HG02870 (cell line): ENCODE data around the gene DOK5.

Source experiments
- ATAC-seq: cut with Tn5 transposase; IDR thresholded peaks from one replicate; pipeline ENCODE4 v1.9.1; 2021; ENCODE audit warnings: mild to moderate bottlenecking, moderate library complexity; ENCODE audit not compliant: unreplicated experiment

Gene DOK5

GRCh38 chr20:54606380-54606779 is 131.0 kb downstream of the DOK5 start:
- peak; percentile 88 for ATAC-seq

- ATAC-seq, result no peak
These were observed 132.8 kb downstream of the DOK5 start for GRCh38 chr20:54608039-54608745.

GRCh38 chr20:54608943-54609342 is 133.6 kb downstream of the DOK5 start:
- no peak for ATAC-seq

GRCh38 chr20:54611708-54612412 is 136.5 kb downstream of the DOK5 start:
- ATAC-seq, result no peak

GRCh38 chr20:54618412-54618811 is 143.0 kb downstream of the DOK5 start:
- no peak for ATAC-seq

- no peak for ATAC-seq
These were observed 143.8 kb downstream of the DOK5 start for GRCh38 chr20:54619181-54619580.

GRCh38 chr20:54619682-54620081 is 144.3 kb downstream of the DOK5 start:
- no peak for ATAC-seq

GRCh38 chr20:54620611-54621010 is 145.2 kb downstream of the DOK5 start:
- no peak for ATAC-seq

GRCh38 chr20:54622333-54623295 is 147.2 kb downstream of the DOK5 start:
- ATAC-seq, result no peak

- no peak for ATAC-seq
These were observed 148.7 kb downstream of the DOK5 start for GRCh38 chr20:54623991-54624569.

GRCh38 chr20:54624706-54625390 is 149.5 kb downstream of the DOK5 start:
- ATAC-seq, result no peak

- ATAC-seq, result no peak
These were observed 150.1 kb downstream of the DOK5 start for GRCh38 chr20:54625497-54625896.

GRCh38 chr20:54626126-54626525 is 150.7 kb downstream of the DOK5 start:
- ATAC-seq, result no peak

GRCh38 chr20:54629632-54630031 is 154.2 kb downstream of the DOK5 start:
- no peak for ATAC-seq

GRCh38 chr20:54630582-54630981 is 155.2 kb downstream of the DOK5 start:
- ATAC-seq, result no peak

- no peak for ATAC-seq
These were observed 155.7 kb downstream of the DOK5 start for GRCh38 chr20:54631059-54631458.

GRCh38 chr20:54633374-54634355 is 158.3 kb downstream of the DOK5 start:
- ATAC-seq, result peak; percentile 95

GRCh38 chr20:54636575-54636974 is 161.2 kb downstream of the DOK5 start:
- no peak for ATAC-seq

GRCh38 chr20:54639941-54640340 is 164.5 kb downstream of the DOK5 start:
- no peak for ATAC-seq
